ENCODE measurements around the gene TIGD1.
"Not testable (repeated sequence)": the region's sequence is repeated elsewhere in the genome, so short reads cannot be mapped to it uniquely, and the experiment has no call there.

The TIGD1 gene

GRCh38 chr2:232571026-232571474 lies 20.7 kb upstream of the TIGD1 start:
- no peak overlapping the region for H3K27ac ChIP-seq (ENCODE audit: insufficient read depth, low read depth, low read length, poor library complexity, severe bottlenecking)
- WGBS, 2 experiments: 94% methylated on average over 7 of the region's 7 CpGs
- no peaks in the 10 kb centered on the region for H3K27me3 ChIP-seq (ENCODE audit: control insufficient read depth, insufficient read depth, low read length, poor library complexity, severe bottlenecking)
- H3K4me3 ChIP-seq (ENCODE audit: insufficient read depth, low read depth, low read length): no peak overlapping the region
- H3K4me1 ChIP-seq (ENCODE audit: control insufficient read depth, insufficient read depth, low read length): no peaks in the 10 kb centered on the region
- no peaks in the 10 kb centered on the region for H3K9me3 ChIP-seq (ENCODE audit: control insufficient read depth, low read length)
- peaks cover 35% of the 10 kb centered on the region for H3K36me3 ChIP-seq (ENCODE audit: control insufficient read depth, insufficient read depth, low read length)

- WGBS, 2 experiments: 85 to 94% methylated on average over 6 of the region's 6 CpGs
- H3K4me3 ChIP-seq (ENCODE audit: insufficient read depth, low read depth, low read length); H3K9me3 ChIP-seq (ENCODE audit: control insufficient read depth, low read length); H3K27me3 ChIP-seq (ENCODE audit: control insufficient read depth, insufficient read depth, low read length, poor library complexity, severe bottlenecking); H3K27ac ChIP-seq (ENCODE audit: insufficient read depth, low read depth, low read length, poor library complexity, severe bottlenecking); H3K4me1 ChIP-seq (ENCODE audit: control insufficient read depth, insufficient read depth, low read length): not testable (repeated sequence)
- peaks cover 38% of the 10 kb centered on the region for H3K36me3 ChIP-seq (ENCODE audit: control insufficient read depth, insufficient read depth, low read length)
Measured at GRCh38 chr2:232570481-232570880, 20.1 kb upstream of the TIGD1 start.

- H3K27me3 ChIP-seq (ENCODE audit: control insufficient read depth, insufficient read depth, low read length, poor library complexity, severe bottlenecking): no peaks in the 10 kb centered on the region
- H3K9me3 ChIP-seq (ENCODE audit: control insufficient read depth, low read length): no peaks in the 10 kb centered on the region
- peaks cover 45% of the 10 kb centered on the region for H3K36me3 ChIP-seq (ENCODE audit: control insufficient read depth, insufficient read depth, low read length)
- WGBS, 2 experiments: 95 to 97% methylated on average over 9 of the region's 9 CpGs
- H3K27ac ChIP-seq (ENCODE audit: insufficient read depth, low read depth, low read length, poor library complexity, severe bottlenecking): no peak overlapping the region
- no peaks in the 10 kb centered on the region for H3K4me1 ChIP-seq (ENCODE audit: control insufficient read depth, insufficient read depth, low read length)
- no peak overlapping the region for H3K4me3 ChIP-seq (ENCODE audit: insufficient read depth, low read depth, low read length)
Measured at GRCh38 chr2:232569541-232569940, 19.2 kb upstream of the TIGD1 start.

- no peaks in the 10 kb centered on the region for H3K9me3 ChIP-seq (ENCODE audit: control insufficient read depth, low read length)
- peaks cover 56% of the 10 kb centered on the region for H3K36me3 ChIP-seq (ENCODE audit: control insufficient read depth, insufficient read depth, low read length)
- no peaks in the 10 kb centered on the region for H3K27me3 ChIP-seq (ENCODE audit: control insufficient read depth, insufficient read depth, low read length, poor library complexity, severe bottlenecking)
- no peak overlapping the region for H3K4me3 ChIP-seq (ENCODE audit: insufficient read depth, low read depth, low read length)
- H3K4me1 ChIP-seq (ENCODE audit: control insufficient read depth, insufficient read depth, low read length): no peaks in the 10 kb centered on the region
- WGBS, 2 experiments: 96 to 97% methylated on average over 4 of the region's 5 CpGs
- H3K27ac ChIP-seq (ENCODE audit: insufficient read depth, low read depth, low read length, poor library complexity, severe bottlenecking): no peak overlapping the region
Measured at GRCh38 chr2:232568161-232568560, 17.8 kb upstream of the TIGD1 start.

GRCh38 chr2:232567721-232568120 lies 17.4 kb upstream of the TIGD1 start:
- peaks cover 56% of the 10 kb centered on the region for H3K36me3 ChIP-seq (ENCODE audit: control insufficient read depth, insufficient read depth, low read length)
- H3K27me3 ChIP-seq (ENCODE audit: control insufficient read depth, insufficient read depth, low read length, poor library complexity, severe bottlenecking): no peaks in the 10 kb centered on the region
- no peaks in the 10 kb centered on the region for H3K4me1 ChIP-seq (ENCODE audit: control insufficient read depth, insufficient read depth, low read length)
- H3K27ac ChIP-seq (ENCODE audit: insufficient read depth, low read depth, low read length, poor library complexity, severe bottlenecking): no peak overlapping the region
- no peaks in the 10 kb centered on the region for H3K9me3 ChIP-seq (ENCODE audit: control insufficient read depth, low read length)
- no peak overlapping the region for H3K4me3 ChIP-seq (ENCODE audit: insufficient read depth, low read depth, low read length)

- H3K9me3 ChIP-seq (ENCODE audit: control insufficient read depth, low read length): no peaks in the 10 kb centered on the region
- H3K27me3 ChIP-seq (ENCODE audit: control insufficient read depth, insufficient read depth, low read length, poor library complexity, severe bottlenecking): no peaks in the 10 kb centered on the region
- peaks cover 45% of the 10 kb centered on the region for H3K36me3 ChIP-seq (ENCODE audit: control insufficient read depth, insufficient read depth, low read length)
- no peak overlapping the region for H3K27ac ChIP-seq (ENCODE audit: insufficient read depth, low read depth, low read length, poor library complexity, severe bottlenecking)
- H3K4me3 ChIP-seq (ENCODE audit: insufficient read depth, low read depth, low read length): no peak overlapping the region
- WGBS, 2 experiments: 64 to 95% methylated on average over 2 to 3 of the region's 3 CpGs
- H3K4me1 ChIP-seq (ENCODE audit: control insufficient read depth, insufficient read depth, low read length): no peaks in the 10 kb centered on the region
Measured at GRCh38 chr2:232563580-232563979, 13.2 kb upstream of the TIGD1 start.

- WGBS, 2 experiments: 94 to 99% methylated on average over 7 to 8 of the region's 8 CpGs
- Histone ChIP-seq H3K4me3 (ENCODE audit: insufficient read depth, low read depth, low read length) (no peak overlapping the region), H3K36me3 (ENCODE audit: control insufficient read depth, insufficient read depth, low read length) (peaks cover 43% of the 10 kb centered on the region), H3K9me3 (ENCODE audit: control insufficient read depth, low read length) (no peaks in the 10 kb centered on the region), H3K27me3 (ENCODE audit: control insufficient read depth, insufficient read depth, low read length, poor library complexity, severe bottlenecking) (no peaks in the 10 kb centered on the region), H3K4me1 (ENCODE audit: control insufficient read depth, insufficient read depth, low read length) (no peaks in the 10 kb centered on the region), H3K27ac (ENCODE audit: insufficient read depth, low read depth, low read length, poor library complexity, severe bottlenecking) (no peak overlapping the region)
Measured at GRCh38 chr2:232562515-232563151, 12.3 kb upstream of the TIGD1 start.

- Histone ChIP-seq H3K4me1 (ENCODE audit: control insufficient read depth, insufficient read depth, low read length) (peaks cover 8% of the 10 kb centered on the region), H3K36me3 (ENCODE audit: control insufficient read depth, insufficient read depth, low read length) (peaks cover 19% of the 10 kb centered on the region), H3K27me3 (ENCODE audit: control insufficient read depth, insufficient read depth, low read length, poor library complexity, severe bottlenecking) (no peaks in the 10 kb centered on the region), H3K9me3 (ENCODE audit: control insufficient read depth, low read length) (no peaks in the 10 kb centered on the region), H3K27ac (ENCODE audit: insufficient read depth, low read depth, low read length, poor library complexity, severe bottlenecking) (no peak overlapping the region), H3K4me3 (ENCODE audit: insufficient read depth, low read depth, low read length) (no peak overlapping the region)
- 92 to 96% methylated on average over 3 of the region's 3 CpGs for WGBS, 2 experiments
Measured at GRCh38 chr2:232556426-232556825, 6.1 kb upstream of the TIGD1 start.

- H3K9me3 ChIP-seq (ENCODE audit: control insufficient read depth, low read length): no peaks in the 10 kb centered on the region
- 87 to 95% methylated on average over 4 of the region's 4 CpGs for WGBS, 2 experiments
- peaks cover 10% of the 10 kb centered on the region for H3K4me1 ChIP-seq (ENCODE audit: control insufficient read depth, insufficient read depth, low read length)
- no peak overlapping the region for H3K27ac ChIP-seq (ENCODE audit: insufficient read depth, low read depth, low read length, poor library complexity, severe bottlenecking)
- H3K4me3 ChIP-seq (ENCODE audit: insufficient read depth, low read depth, low read length): peak overlapping the region; percentile 91
- H3K36me3 ChIP-seq (ENCODE audit: control insufficient read depth, insufficient read depth, low read length): peaks cover 9% of the 10 kb centered on the region
- H3K27me3 ChIP-seq (ENCODE audit: control insufficient read depth, insufficient read depth, low read length, poor library complexity, severe bottlenecking): no peaks in the 10 kb centered on the region
Measured at GRCh38 chr2:232551776-232552175, 1.4 kb upstream of the TIGD1 start.

GRCh38 chr2:232551250-232551638 lies 887 bp upstream of the TIGD1 start:
- H3K27me3 ChIP-seq (ENCODE audit: control insufficient read depth, insufficient read depth, low read length, poor library complexity, severe bottlenecking): no peaks in the 10 kb centered on the region
- H3K27ac ChIP-seq (ENCODE audit: insufficient read depth, low read depth, low read length, poor library complexity, severe bottlenecking): peak overlapping the region; percentile 92
- 22 to 25% methylated on average over 7 of the region's 7 CpGs for WGBS, 2 experiments

More at GRCh38 chr2:232551250-232551638, 887 bp upstream of the TIGD1 start:
- Histone ChIP-seq H3K9me3 (ENCODE audit: control insufficient read depth, low read length) (no peaks in the 10 kb centered on the region), H3K36me3 (ENCODE audit: control insufficient read depth, insufficient read depth, low read length) (peaks cover 7% of the 10 kb centered on the region), H3K4me1 (ENCODE audit: control insufficient read depth, insufficient read depth, low read length) (peaks cover 10% of the 10 kb centered on the region), H3K4me3 (ENCODE audit: insufficient read depth, low read depth, low read length) (peak overlapping the region; percentile 91)

Measured in ectodermal cell (in vitro differentiated cells).